Non-pigmented ciliary epithelial cell (primary cell): Measurements from ENCODE around the gene MFSD11.
"Not testable (repeated sequence)": the region's sequence is repeated elsewhere in the genome, so short reads cannot be mapped to it uniquely, and the experiment has no call there.

ENCODE experiments used
- DNase-seq: peaks from one replicate; pipeline ENCODE4 v3.0.0-alpha.2; 2010; ENCODE audit warnings: low read depth

The MFSD11 gene

GRCh38 chr17:76805319-76805718, 67.4 kb downstream of the MFSD11 start:
- no peak for DNase-seq

GRCh38 chr17:76806151-76806550, 68.2 kb downstream of the MFSD11 start:
- DNase-seq = not testable (repeated sequence)

GRCh38 chr17:76806767-76807166, 68.8 kb downstream of the MFSD11 start:
- DNase-seq = not testable (repeated sequence)

DNA sequence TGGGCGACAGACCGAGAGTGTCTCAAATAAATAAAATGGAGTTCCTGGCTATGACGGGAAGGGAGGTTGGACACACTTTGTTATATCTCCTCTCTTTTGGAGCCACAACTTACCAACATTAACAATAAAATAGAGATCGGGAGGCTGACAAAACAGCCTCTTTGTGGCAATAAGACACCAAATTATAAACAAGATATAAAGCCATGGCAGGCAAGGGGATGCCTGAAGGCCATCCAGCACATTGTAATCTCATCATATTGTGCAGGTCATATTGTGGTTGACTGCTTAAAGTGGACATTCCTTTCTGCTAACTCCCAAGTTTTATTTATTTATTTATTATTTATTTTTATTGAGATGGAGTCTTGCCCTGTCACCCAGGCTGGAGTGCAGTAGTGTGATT, 70.4 kb downstream of the MFSD11 start:
- DNase-seq = no peak

GRCh38 chr17:76810956-76811355, 73.0 kb downstream of the MFSD11 start:
- no peak for DNase-seq

DNA sequence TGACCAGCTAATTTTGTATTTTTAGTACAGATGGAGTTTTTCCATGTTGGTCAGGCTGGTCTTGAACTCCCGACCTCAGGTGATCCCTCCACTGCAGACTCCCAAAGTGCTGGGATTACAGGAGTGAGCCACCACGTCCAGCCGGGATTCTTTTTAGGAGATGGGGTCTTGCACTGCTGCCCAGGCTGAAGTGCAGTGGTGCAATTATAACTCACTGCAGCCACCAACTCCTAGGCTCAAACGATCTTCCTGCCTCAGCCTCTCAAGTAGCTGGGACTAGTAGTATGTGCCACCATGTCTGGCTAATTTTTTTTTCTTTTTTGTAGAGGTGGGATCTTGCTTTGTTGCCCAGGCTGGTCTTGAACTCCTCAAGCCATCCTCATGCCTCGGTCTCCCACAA, 73.9 kb downstream of the MFSD11 start:
- no peak for DNase-seq

DNA sequence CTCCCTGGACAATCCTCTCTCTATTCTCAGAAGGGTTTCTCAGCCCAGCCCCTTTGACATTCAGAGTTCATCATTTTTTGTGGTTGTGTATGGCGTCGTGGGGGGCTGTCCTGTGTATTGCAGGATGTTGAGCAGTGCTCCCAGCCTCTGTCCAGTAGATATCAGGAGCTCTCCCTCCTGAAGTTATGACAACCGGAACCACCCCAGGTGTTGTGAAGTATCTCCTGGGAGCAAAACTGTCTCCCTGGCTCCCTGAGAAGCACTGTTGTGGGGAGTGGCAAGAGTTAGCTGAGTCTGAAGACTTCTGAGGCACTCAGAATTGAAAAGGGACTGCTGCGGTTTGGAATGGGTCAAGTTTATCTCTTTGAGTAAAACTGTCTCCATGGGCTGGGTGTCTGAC, 74.3 kb downstream of the MFSD11 start:
- DNase-seq = no peak

DNA sequence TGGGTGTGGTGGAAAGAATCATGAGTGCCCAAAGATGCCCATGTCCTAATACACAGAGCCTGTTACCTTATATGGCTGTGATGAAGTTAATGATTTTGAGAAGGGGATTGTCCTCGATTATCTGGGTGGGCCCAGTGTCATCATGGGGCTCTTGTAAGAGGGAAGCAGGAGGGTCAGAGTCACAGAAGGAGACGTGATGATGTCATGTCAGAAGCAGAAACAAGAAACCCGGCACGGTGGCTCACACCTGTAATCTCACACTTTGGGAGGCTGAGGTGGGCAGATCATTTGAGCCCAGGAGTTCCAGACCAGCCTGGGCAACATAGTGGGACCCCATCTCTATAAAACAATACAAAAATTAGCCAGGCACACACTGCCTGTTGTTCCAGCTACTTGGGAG, 75.0 kb downstream of the MFSD11 start:
- DNase-seq = no peak

DNA sequence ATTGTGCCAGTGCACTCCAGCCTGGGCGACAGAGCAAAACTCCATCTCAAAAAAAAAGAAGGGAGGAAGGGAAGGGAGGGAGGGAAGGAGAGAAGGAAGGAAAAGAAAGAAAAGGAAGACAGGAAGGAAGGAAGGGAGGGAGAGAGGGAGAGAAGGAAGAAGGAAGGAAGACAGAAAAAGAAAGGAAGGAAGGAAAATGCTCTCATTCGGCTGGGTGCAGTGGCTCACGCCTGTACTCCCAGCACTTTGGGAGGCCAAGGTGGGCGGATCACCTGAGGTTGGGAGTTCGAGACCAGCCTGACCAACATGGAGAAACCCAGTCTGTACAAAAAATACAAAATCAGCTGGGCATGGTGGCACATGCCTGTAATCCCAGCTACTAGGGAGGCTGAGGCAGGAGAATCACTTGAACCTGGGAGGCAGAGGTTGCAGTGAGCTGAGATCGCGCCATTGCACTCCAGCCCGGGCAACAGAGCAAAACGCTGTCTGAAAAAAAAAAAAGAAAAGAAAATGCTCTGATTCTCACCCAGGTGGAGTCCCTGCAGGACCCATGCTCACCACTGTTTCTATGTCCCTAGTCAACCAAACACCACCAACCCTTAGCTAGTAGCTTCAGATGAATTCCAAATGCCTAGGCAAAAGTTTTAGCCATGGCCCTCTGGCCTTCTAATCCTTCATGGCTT, 78.1 kb downstream of the MFSD11 start:
- not testable (repeated sequence) for DNase-seq

DNA sequence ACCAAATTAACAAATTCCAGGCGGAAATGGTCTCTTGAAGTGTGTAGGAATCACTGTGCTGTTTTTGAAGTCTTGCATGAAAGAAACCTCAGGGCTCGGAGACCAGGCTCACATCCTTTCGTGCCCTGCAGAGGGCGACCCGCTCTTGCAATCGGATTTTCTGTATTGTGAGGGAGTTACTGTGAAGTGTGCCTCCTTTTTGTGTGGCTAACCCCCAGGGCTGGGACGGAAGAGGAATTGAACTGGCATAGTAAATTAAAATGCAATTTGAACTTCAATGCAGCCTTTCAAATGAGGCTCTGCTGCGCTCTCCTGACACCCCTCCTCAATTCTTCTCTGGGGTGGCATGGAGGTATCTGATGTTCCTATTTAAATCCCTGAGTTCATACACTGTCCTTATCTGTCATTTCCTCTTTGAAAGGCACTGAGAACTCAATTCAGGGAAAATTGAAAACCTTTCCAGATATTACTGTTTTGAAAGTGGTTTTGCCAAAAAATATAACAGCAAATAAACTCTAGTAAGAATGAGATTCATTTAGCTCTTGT, 78.7 kb downstream of the MFSD11 start:
- no peak for DNase-seq

GRCh38 chr17:76820039-76820438, 82.1 kb downstream of the MFSD11 start:
- DNase-seq = no peak

DNA sequence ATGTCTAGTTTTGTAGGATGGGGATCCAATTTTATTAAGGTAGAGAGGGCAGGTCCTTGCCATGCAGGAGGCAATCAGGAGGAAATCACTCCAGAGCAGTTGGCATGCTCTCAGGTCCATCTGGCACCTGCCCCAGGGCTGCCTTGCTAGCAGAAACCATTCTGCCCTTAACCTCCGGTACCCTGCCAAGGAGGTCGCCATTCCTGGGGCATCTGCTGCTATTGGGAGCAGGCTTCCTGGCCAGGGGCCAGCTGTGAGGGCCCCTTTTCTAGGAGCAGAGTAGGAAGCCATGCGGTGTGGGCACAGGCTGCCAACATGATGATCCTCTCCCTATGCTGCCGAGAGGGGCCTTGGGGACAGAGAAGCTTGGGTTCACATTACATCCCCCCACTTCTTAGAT, 82.6 kb downstream of the MFSD11 start:
- no peak for DNase-seq

GRCh38 chr17:76822184-76822778, 84.4 kb downstream of the MFSD11 start:
- DNase-seq = no peak

GRCh38 chr17:76824093-76824492, 86.2 kb downstream of the MFSD11 start:
- no peak for DNase-seq

DNA sequence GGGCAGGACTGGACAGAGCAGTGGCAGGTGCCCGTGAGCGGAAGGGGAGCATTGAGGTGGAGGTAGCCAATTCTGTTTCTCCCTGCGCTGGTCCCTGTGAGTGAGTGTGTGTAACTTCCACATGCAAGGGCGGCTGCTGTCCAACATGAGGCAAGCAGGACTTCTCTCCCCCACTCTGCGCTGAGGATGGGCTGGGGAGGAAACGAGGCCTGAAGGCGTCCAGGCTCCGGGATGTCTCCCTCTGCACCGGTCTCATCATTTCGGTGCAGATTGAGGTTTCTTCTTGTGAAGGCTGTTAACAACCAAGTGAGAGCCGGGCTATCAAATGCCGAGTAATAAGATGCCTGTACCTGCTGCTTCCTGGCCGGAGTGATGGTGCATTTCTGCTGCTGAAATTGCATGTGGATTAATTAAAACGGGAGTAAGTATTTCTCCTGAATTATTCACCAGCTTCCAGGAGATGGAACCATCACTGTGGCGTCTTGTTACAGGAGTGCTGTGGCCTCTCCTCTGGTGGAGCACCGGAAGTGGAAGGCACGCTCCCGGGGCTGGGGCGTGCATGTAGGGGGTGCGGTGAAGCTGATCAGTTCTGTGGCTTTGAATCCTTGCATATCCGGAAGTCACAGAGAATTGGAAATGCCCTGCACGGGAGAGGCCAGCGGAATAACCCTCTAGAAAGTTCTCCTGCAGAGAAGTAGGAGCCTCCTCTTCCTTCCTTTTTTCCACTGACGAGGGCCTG, 88.6 kb downstream of the MFSD11 start:
- DNase-seq = no peak

DNA sequence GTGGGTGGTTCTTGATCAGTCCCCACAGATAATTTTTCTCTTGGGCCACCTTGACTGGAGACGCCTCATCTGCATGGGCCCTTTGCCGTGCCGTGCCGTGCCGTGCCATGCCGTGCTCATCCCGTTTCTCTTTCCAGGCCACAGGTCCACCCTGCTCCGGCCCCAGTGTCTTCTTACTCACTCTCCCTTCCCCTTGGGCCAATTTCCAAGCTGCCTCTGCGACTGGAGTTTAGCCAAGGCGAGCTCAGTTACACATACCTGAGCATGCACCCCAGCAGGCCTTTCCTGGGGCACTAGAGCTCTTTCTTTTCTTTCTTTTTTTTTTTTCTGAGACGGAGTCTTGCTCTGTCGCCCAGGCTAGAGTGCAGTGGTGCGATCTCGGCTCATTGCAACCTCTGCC, 89.8 kb downstream of the MFSD11 start:
- no peak for DNase-seq
